ENCODE results near the gene JCHAIN.
"Not testable (repeated sequence)": the region's sequence is repeated elsewhere in the genome, so short reads cannot be mapped to it uniquely, and the experiment has no call there.

Gene JCHAIN

GRCh38 chr4:70651864-70652506 is 14.3 kb downstream of the JCHAIN start:
- in situ Hi-C loops (cut with HindIII; ENCODE audit: low sequenced_read_pairs), result no loop called here

- in situ Hi-C loops (cut with HindIII; ENCODE audit: low sequenced_read_pairs), result not testable (repeated sequence)
Observed at GRCh38 chr4:70650741-70651140, 15.6 kb downstream of the JCHAIN start.

GRCh38 chr4:70640192-70640591 is 26.1 kb downstream of the JCHAIN start:
- in situ Hi-C loops (cut with HindIII; ENCODE audit: low sequenced_read_pairs), result no loop called here

- in situ Hi-C loops (cut with HindIII; ENCODE audit: low sequenced_read_pairs), result no loop called here
Observed at GRCh38 chr4:70637239-70637913, 28.9 kb downstream of the JCHAIN start.

GRCh38 chr4:70634482-70634881 is 31.8 kb downstream of the JCHAIN start:
- in situ Hi-C loops (cut with HindIII; ENCODE audit: low sequenced_read_pairs), result no loop called here

GRCh38 chr4:70632028-70632427 is 34.3 kb downstream of the JCHAIN start:
- in situ Hi-C loops (cut with HindIII; ENCODE audit: low sequenced_read_pairs), result no loop called here

- in situ Hi-C loops (cut with HindIII; ENCODE audit: low sequenced_read_pairs), result no loop called here
Observed at GRCh38 chr4:70630162-70630561, 36.1 kb downstream of the JCHAIN start.

GRCh38 chr4:70629469-70630090 is 36.7 kb downstream of the JCHAIN start:
- in situ Hi-C loops (cut with HindIII; ENCODE audit: low sequenced_read_pairs), result no loop called here

GRCh38 chr4:70628444-70628843 is 37.9 kb downstream of the JCHAIN start, which contains the start of gene ENAM:
TSS of gene ENAM (plus strand) at chr4:70628744. CDS start at chr4:70629501, 757 bp downstream.
- in situ Hi-C loops (cut with HindIII; ENCODE audit: low sequenced_read_pairs), result no loop called here

- in situ Hi-C loops (cut with HindIII; ENCODE audit: low sequenced_read_pairs), result no loop called here
Observed at GRCh38 chr4:70627620-70628019, 38.7 kb downstream of the JCHAIN start.

- in situ Hi-C loops (cut with HindIII; ENCODE audit: low sequenced_read_pairs), result no loop called here
Observed at GRCh38 chr4:70624226-70624793, 42.0 kb downstream of the JCHAIN start.

GRCh38 chr4:70623323-70623722 is 43.0 kb downstream of the JCHAIN start:
- in situ Hi-C loops (cut with HindIII; ENCODE audit: low sequenced_read_pairs), result no loop called here

- in situ Hi-C loops (cut with HindIII; ENCODE audit: low sequenced_read_pairs), result no loop called here
Observed at GRCh38 chr4:70619778-70620177, 46.5 kb downstream of the JCHAIN start.

GRCh38 chr4:70619288-70619687 is 47.0 kb downstream of the JCHAIN start:
- in situ Hi-C loops (cut with HindIII; ENCODE audit: low sequenced_read_pairs), result no loop called here

GRCh38 chr4:70614184-70614555 is 52.1 kb downstream of the JCHAIN start:
- in situ Hi-C loops (cut with HindIII; ENCODE audit: low sequenced_read_pairs), result no loop called here

- in situ Hi-C loops (cut with HindIII; ENCODE audit: low sequenced_read_pairs), result no loop called here
Observed at GRCh38 chr4:70613306-70614183, 52.8 kb downstream of the JCHAIN start.

GRCh38 chr4:70608324-70608723 is 58.0 kb downstream of the JCHAIN start:
- in situ Hi-C loops (cut with HindIII; ENCODE audit: low sequenced_read_pairs), result no loop called here

GRCh38 chr4:70607334-70607853 is 58.9 kb downstream of the JCHAIN start:
- in situ Hi-C loops (cut with HindIII; ENCODE audit: low sequenced_read_pairs), result no loop called here

- in situ Hi-C loops (cut with HindIII; ENCODE audit: low sequenced_read_pairs), result no loop called here
Observed at GRCh38 chr4:70606459-70606858, 59.8 kb downstream of the JCHAIN start.

Measured in endothelial cell of hepatic sinusoid (primary cell).